GM19043 (cell line): ENCODE results near the gene MCM10.
A peak's percentile ranks its signal among the peaks of the same experiment; 100 is the strongest.
"Not testable (repeated sequence)": the region's sequence is repeated elsewhere in the genome, so short reads cannot be mapped to it uniquely, and the experiment has no call there.

Experiments
- ATAC-seq: cut with Tn5 transposase; IDR thresholded peaks from one replicate; pipeline ENCODE4 v1.9.1; 2021; ENCODE audit warnings: low read depth; ENCODE audit not compliant: unreplicated experiment

MCM10 gene

GRCh38 chr10:13160934-13161856 is at the start of gene MCM10:
Gene MCM10, plus strand, starts transcription at chr10:13161558. Its CDS starts 2,645 bp downstream, at chr10:13164203.
- peak; percentile 99 for ATAC-seq

GRCh38 chr10:13113544-13113943 is 47.8 kb upstream of the MCM10 start:
- ATAC-seq: no peak

- no peak for ATAC-seq
Measured at GRCh38 chr10:13115832-13116803, 45.2 kb upstream of the MCM10 start.

GRCh38 chr10:13117841-13118783 is 43.2 kb upstream of the MCM10 start:
- ATAC-seq: no peak

GRCh38 chr10:13118784-13119410 is 42.5 kb upstream of the MCM10 start:
- ATAC-seq: no peak

GRCh38 chr10:13120786-13121499 is 40.4 kb upstream of the MCM10 start:
- no peak for ATAC-seq

- ATAC-seq: no peak
Measured at GRCh38 chr10:13121500-13121854, 39.9 kb upstream of the MCM10 start.

GRCh38 chr10:13136651-13137050 is 24.7 kb upstream of the MCM10 start:
- no peak for ATAC-seq

- no peak for ATAC-seq
Measured at GRCh38 chr10:13139150-13139549, 22.2 kb upstream of the MCM10 start.

- no peak for ATAC-seq
Measured at GRCh38 chr10:13139676-13140075, 21.7 kb upstream of the MCM10 start.

GRCh38 chr10:13140627-13141190 is 20.6 kb upstream of the MCM10 start:
- no peak for ATAC-seq

GRCh38 chr10:13143766-13144165 is 17.6 kb upstream of the MCM10 start:
- ATAC-seq: no peak

GRCh38 chr10:13144814-13145213 is 16.5 kb upstream of the MCM10 start:
- no peak for ATAC-seq

- no peak for ATAC-seq
Measured at GRCh38 chr10:13146379-13146778, 15.0 kb upstream of the MCM10 start.

GRCh38 chr10:13147161-13147560 is 14.2 kb upstream of the MCM10 start:
- no peak for ATAC-seq

GRCh38 chr10:13152296-13152695 is 9.1 kb upstream of the MCM10 start:
- no peak for ATAC-seq

- not testable (repeated sequence) for ATAC-seq
Measured at GRCh38 chr10:13155860-13156259, 5.5 kb upstream of the MCM10 start.

- ATAC-seq: no peak
Measured at GRCh38 chr10:13158401-13158800, 3.0 kb upstream of the MCM10 start.

- peak; percentile 17 for ATAC-seq
Measured at GRCh38 chr10:13161857-13162271, 506 bp downstream of the MCM10 start.
